WTC11 (cell line): ENCODE data around the gene NHERF2. TPM values are rescaled to one million over a fixed set of nuclear protein-coding genes. Genes with fewer than 3 reads are reported as not detected.

Experiments
- ATAC-seq: fragments of 200-7000 bp; cut with Tn5 transposase; 2 replicates; pipeline ENCODE4 v1.10.0; 2021; ENCODE audit warnings: mild to moderate bottlenecking, moderate library complexity
- CTCF ChIA-PET: fragments of 300-600 bp; sonication (Branson Sonifier 250); formaldehyde crosslinking; loops from one replicate; lab custom pipeline; 2021; ENCODE audit warnings: antibody characterized with exemption; lab: Charles Lee
- POLR2A ChIA-PET: fragments of 350-600 bp; sonication (Branson Sonifier 250); formaldehyde crosslinking; loops from one replicate; lab custom pipeline; 2021; ENCODE audit warnings: antibody characterized with exemption; lab: Charles Lee
- DNase-seq: peaks from one replicate; pipeline ENCODE4 v3.0.0; 2021; ENCODE audit warnings: low spot score
- H3K27ac Mint-ChIP-seq: 2 replicates; pipeline ENCODE4 v1.8.0; 2021; ENCODE audit warnings: mixed read lengths
- H3K27me3 Mint-ChIP-seq: 2 replicates; pipeline ENCODE4 v1.8.0; 2021; ENCODE audit warnings: low read depth, mild to moderate bottlenecking, moderate library complexity, mixed read lengths
- H3K36me3 Mint-ChIP-seq: 2 replicates; pipeline ENCODE4 v1.8.0; 2021; ENCODE audit warnings: mixed read lengths
- H3K4me1 Mint-ChIP-seq: 2 replicates; pipeline ENCODE4 v1.8.0; 2022; ENCODE audit warnings: mixed read lengths
- H3K4me3 Mint-ChIP-seq: 2 replicates; pipeline ENCODE4 v1.8.0; 2021; ENCODE audit warnings: mild to moderate bottlenecking, moderate library complexity, mixed read lengths
- H3K9me3 Mint-ChIP-seq: 2 replicates; pipeline ENCODE4 v1.8.0; 2021; ENCODE audit warnings: mixed read lengths
- CBFB ChIP-seq: sonication (generic); formaldehyde crosslinking; IDR thresholded peaks from 2 replicates; pipeline ENCODE4 v1.8.1; 2022; ENCODE audit warnings: mild to moderate bottlenecking, low read depth, missing genetic modification reagents
- ELF4 ChIP-seq: sonication (generic); formaldehyde crosslinking; IDR thresholded peaks from 2 replicates; pipeline ENCODE4 v1.8.1; 2022; ENCODE audit warnings: low read depth, mild to moderate bottlenecking, moderate library complexity, missing genetic modification reagents
- GRHL2 ChIP-seq: fragments of 250-450 bp; sonication (Bioruptor Pico); IDR thresholded peaks from 2 replicates; pipeline ENCODE4 v1.8.0; 2022; ENCODE audit warnings: mild to moderate bottlenecking, moderate library complexity; ENCODE audit not compliant: insufficient replicate concordance, severe bottlenecking
- IRF2 ChIP-seq: sonication (generic); formaldehyde crosslinking; IDR thresholded peaks from 2 replicates; pipeline ENCODE4 v1.8.0; 2022; ENCODE audit warnings: low read depth, missing genetic modification reagents, borderline replicate concordance
- KAT7 ChIP-seq: sonication (generic); formaldehyde crosslinking; IDR thresholded peaks from 2 replicates; pipeline ENCODE4 v1.8.1; 2023; ENCODE audit warnings: missing genetic modification reagents, mild to moderate bottlenecking, borderline replicate concordance
- MYBL2 ChIP-seq: sonication (generic); formaldehyde crosslinking; IDR thresholded peaks from 2 replicates; pipeline ENCODE4 v1.8.1; 2023; ENCODE audit warnings: mild to moderate bottlenecking, moderate library complexity, missing genetic modification reagents
- PRRX2 ChIP-seq: fragments of 250-450 bp; sonication (Bioruptor Pico); IDR thresholded peaks from 2 replicates; pipeline ENCODE4 v1.8.0; 2021; ENCODE audit warnings: mild to moderate bottlenecking
- RORB ChIP-seq: fragments of 250-450 bp; sonication (Bioruptor Pico); IDR thresholded peaks from 2 replicates; pipeline ENCODE4 v1.9.0; 2021; ENCODE audit warnings: mild to moderate bottlenecking
- SP1 ChIP-seq: sonication (generic); formaldehyde crosslinking; conservative IDR thresholded peaks from 2 replicates; pipeline ENCODE4 v1.8.1; 2022; ENCODE audit warnings: missing genetic modification reagents
- TP53 ChIP-seq: sonication (generic); formaldehyde crosslinking; IDR thresholded peaks from 2 replicates; pipeline ENCODE4 v1.8.1; 2023; ENCODE audit warnings: mild to moderate bottlenecking, missing genetic modification reagents
- ZNF138 ChIP-seq: sonication (generic); formaldehyde crosslinking; conservative IDR thresholded peaks from 2 replicates; pipeline ENCODE4 v1.8.1; 2022; ENCODE audit warnings: mild to moderate bottlenecking, moderate library complexity, missing genetic modification reagents
- ZNF232 ChIP-seq: sonication (generic); formaldehyde crosslinking; IDR thresholded peaks from 2 replicates; pipeline ENCODE4 v1.8.0; 2022; ENCODE audit warnings: mild to moderate bottlenecking, missing genetic modification reagents
- total RNA-seq: library from RNA; stranded (reverse); gene quantifications from 3 replicates; pipeline ENCODE4 v1.2.3, GENCODE V29; 2021
- TF ChIP-seq, protein P1 (sequence below): sonication (generic); formaldehyde crosslinking; IDR thresholded peaks from 2 replicates; pipeline ENCODE4 v1.8.1; 2022; ENCODE audit warnings: low read depth, mild to moderate bottlenecking, moderate library complexity, missing genetic modification reagents, borderline replicate concordance
- TF ChIP-seq, protein P2 (sequence below): sonication (generic); formaldehyde crosslinking; IDR thresholded peaks from 2 replicates; pipeline ENCODE4 v1.8.0; 2022; ENCODE audit warnings: mild to moderate bottlenecking, missing genetic modification reagents
- TF ChIP-seq, protein P3 (sequence below): sonication (generic); formaldehyde crosslinking; IDR thresholded peaks from 2 replicates; pipeline ENCODE4 v1.8.1; 2023; ENCODE audit warnings: mild to moderate bottlenecking, missing genetic modification reagents, borderline replicate concordance
- TF ChIP-seq, protein P4 (sequence below): sonication (generic); formaldehyde crosslinking; IDR thresholded peaks from 2 replicates; pipeline ENCODE4 v1.8.1; 2022; ENCODE audit warnings: low read depth, missing genetic modification reagents, borderline replicate concordance
- TF ChIP-seq, protein P5 (sequence below): sonication (generic); formaldehyde crosslinking; IDR thresholded peaks from 2 replicates; pipeline ENCODE4 v1.8.0; 2023; ENCODE audit warnings: missing genetic modification reagents
- TF ChIP-seq, protein P6 (sequence below): sonication (generic); formaldehyde crosslinking; conservative IDR thresholded peaks from 2 replicates; pipeline ENCODE4 v1.8.1; 2023; ENCODE audit warnings: mild to moderate bottlenecking, low read depth, missing genetic modification reagents, moderate library complexity
- TF ChIP-seq, protein P7 (sequence below): fragments of 250-450 bp; sonication (Bioruptor Pico); conservative IDR thresholded peaks from 2 replicates; pipeline ENCODE4 v1.9.0; 2021; ENCODE audit warnings: mild to moderate bottlenecking
- TF ChIP-seq, protein P8 (sequence below): sonication (generic); formaldehyde crosslinking; IDR thresholded peaks from 2 replicates; pipeline ENCODE4 v1.8.1; 2023; ENCODE audit warnings: mild to moderate bottlenecking, missing genetic modification reagents, moderate library complexity

Gene NHERF2
- total RNA-seq, 1 experiment from 2014 or later: 31.1 TPM

DNA sequence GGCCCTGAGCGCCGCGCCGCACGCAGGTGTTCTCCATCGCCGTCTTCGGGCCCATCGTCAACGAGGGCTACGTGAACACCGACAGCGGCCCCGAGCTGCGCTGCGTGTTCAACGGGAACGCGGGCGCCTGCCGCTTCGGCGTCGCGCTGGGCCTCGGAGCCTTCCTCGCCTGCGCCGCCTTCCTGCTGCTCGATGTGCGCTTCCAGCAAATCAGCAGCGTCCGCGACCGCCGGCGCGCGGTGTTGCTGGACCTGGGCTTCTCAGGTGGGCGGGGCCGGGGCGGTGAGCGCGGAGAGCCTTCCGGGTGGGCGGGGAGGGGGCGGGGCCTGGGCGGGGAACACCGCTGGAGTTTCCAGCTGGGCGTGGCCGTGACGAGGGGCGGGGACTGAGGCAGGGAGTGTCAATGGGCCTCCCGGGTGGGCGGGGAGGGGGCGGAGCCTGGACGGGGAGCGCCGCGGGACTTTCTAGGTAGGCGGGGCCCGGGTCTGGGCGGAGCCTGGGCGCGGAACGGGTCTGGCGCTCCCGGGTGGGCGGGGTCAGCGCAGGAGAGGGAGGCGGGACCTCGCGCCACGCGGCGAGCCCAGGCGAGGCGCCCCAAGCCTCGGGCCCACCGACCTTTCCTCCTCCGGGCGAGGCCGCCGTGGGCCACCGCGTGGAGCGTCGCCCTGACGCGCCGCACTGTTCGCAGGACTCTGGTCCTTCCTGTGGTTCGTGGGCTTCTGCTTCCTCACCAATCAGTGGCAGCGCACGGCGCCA is 34.6 kb upstream of the NHERF2 start:
- POLR2A ChIA-PET: interaction anchor here (0.7 to 1.7 kb wide), 5 partner anchors 13 to 163 kb away, joined by 3 to 13 read pairs (median 4); partner anchors contain the start of genes RPS2, TBL3 and TRAF7
- peaks cover under 1% of the 10 kb centered on the region; the same call in 1 of the 2 replicates for H3K36me3 Mint-ChIP-seq
- DNase-seq (peak; percentile 99), ATAC-seq (peak; percentile 72)
- H3K4me3 Mint-ChIP-seq: peak overlapping the region; percentile 76
- CTCF ChIA-PET: interaction anchor here (0.5 to 6.4 kb wide), 19 partner anchors 8 to 1209 kb away, joined by 3 to 59 read pairs (median 5); partner anchors contain the start of genes GFER, NTHL1 and TSC2
- H3K9me3 Mint-ChIP-seq: no peaks in the 10 kb centered on the region
- H3K27me3 Mint-ChIP-seq: peaks cover 24% of the 10 kb centered on the region
- H3K4me1 Mint-ChIP-seq: peaks cover 17% of the 10 kb centered on the region
- no peak overlapping the region for H3K27ac Mint-ChIP-seq
- TF ChIP-seq IRF2 (0 out of 2 replicates have a peak, but pooled peaks have one; percentile 57), TP53 (CRISPR knock-in tag) (peak; percentile 91), ZNF232 (CRISPR knock-in tag) (peak; percentile 77; the same call in 1 of the 2 replicates), KAT7 (CRISPR knock-in tag) (peak; percentile 75; the same call in 1 of the 2 replicates), ZNF138 (CRISPR knock-in tag) (no peak), ELF4 (CRISPR knock-in tag) (peak; percentile 89; the same call in 1 of the 2 replicates), SP1 (peak; percentile 83), GRHL2 (no peak), CBFB (CRISPR knock-in tag) (no peak), RORB (no peak), PRRX2 (CRISPR knock-in tag) (no peak), MYBL2 (CRISPR knock-in tag) (peak; percentile 94)
- TF ChIP-seq, protein P1, sequence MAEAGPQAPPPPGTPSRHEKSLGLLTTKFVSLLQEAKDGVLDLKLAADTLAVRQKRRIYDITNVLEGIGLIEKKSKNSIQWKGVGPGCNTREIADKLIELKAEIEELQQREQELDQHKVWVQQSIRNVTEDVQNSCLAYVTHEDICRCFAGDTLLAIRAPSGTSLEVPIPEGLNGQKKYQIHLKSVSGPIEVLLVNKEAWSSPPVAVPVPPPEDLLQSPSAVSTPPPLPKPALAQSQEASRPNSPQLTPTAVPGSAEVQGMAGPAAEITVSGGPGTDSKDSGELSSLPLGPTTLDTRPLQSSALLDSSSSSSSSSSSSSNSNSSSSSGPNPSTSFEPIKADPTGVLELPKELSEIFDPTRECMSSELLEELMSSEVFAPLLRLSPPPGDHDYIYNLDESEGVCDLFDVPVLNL (CRISPR knock-in tag): peak; percentile 85; the same call in 1 of the 2 replicates
- TF ChIP-seq, protein P2, sequence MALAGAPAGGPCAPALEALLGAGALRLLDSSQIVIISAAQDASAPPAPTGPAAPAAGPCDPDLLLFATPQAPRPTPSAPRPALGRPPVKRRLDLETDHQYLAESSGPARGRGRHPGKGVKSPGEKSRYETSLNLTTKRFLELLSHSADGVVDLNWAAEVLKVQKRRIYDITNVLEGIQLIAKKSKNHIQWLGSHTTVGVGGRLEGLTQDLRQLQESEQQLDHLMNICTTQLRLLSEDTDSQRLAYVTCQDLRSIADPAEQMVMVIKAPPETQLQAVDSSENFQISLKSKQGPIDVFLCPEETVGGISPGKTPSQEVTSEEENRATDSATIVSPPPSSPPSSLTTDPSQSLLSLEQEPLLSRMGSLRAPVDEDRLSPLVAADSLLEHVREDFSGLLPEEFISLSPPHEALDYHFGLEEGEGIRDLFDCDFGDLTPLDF (CRISPR knock-in tag): peak; percentile 91
- TF ChIP-seq, protein P3, sequence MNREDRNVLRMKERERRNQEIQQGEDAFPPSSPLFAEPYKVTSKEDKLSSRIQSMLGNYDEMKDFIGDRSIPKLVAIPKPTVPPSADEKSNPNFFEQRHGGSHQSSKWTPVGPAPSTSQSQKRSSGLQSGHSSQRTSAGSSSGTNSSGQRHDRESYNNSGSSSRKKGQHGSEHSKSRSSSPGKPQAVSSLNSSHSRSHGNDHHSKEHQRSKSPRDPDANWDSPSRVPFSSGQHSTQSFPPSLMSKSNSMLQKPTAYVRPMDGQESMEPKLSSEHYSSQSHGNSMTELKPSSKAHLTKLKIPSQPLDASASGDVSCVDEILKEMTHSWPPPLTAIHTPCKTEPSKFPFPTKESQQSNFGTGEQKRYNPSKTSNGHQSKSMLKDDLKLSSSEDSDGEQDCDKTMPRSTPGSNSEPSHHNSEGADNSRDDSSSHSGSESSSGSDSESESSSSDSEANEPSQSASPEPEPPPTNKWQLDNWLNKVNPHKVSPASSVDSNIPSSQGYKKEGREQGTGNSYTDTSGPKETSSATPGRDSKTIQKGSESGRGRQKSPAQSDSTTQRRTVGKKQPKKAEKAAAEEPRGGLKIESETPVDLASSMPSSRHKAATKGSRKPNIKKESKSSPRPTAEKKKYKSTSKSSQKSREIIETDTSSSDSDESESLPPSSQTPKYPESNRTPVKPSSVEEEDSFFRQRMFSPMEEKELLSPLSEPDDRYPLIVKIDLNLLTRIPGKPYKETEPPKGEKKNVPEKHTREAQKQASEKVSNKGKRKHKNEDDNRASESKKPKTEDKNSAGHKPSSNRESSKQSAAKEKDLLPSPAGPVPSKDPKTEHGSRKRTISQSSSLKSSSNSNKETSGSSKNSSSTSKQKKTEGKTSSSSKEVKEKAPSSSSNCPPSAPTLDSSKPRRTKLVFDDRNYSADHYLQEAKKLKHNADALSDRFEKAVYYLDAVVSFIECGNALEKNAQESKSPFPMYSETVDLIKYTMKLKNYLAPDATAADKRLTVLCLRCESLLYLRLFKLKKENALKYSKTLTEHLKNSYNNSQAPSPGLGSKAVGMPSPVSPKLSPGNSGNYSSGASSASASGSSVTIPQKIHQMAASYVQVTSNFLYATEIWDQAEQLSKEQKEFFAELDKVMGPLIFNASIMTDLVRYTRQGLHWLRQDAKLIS: 0 out of 2 replicates have a peak, but pooled peaks have one; percentile 51
- TF ChIP-seq, protein P4, sequence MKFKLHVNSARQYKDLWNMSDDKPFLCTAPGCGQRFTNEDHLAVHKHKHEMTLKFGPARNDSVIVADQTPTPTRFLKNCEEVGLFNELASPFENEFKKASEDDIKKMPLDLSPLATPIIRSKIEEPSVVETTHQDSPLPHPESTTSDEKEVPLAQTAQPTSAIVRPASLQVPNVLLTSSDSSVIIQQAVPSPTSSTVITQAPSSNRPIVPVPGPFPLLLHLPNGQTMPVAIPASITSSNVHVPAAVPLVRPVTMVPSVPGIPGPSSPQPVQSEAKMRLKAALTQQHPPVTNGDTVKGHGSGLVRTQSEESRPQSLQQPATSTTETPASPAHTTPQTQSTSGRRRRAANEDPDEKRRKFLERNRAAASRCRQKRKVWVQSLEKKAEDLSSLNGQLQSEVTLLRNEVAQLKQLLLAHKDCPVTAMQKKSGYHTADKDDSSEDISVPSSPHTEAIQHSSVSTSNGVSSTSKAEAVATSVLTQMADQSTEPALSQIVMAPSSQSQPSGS (CRISPR knock-in tag): peak; percentile 92; the same call in 1 of the 2 replicates
- TF ChIP-seq, protein P5, sequence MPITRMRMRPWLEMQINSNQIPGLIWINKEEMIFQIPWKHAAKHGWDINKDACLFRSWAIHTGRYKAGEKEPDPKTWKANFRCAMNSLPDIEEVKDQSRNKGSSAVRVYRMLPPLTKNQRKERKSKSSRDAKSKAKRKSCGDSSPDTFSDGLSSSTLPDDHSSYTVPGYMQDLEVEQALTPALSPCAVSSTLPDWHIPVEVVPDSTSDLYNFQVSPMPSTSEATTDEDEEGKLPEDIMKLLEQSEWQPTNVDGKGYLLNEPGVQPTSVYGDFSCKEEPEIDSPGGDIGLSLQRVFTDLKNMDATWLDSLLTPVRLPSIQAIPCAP: peak; percentile 88; the same call in 1 of the 2 replicates
- TF ChIP-seq, protein P6, sequence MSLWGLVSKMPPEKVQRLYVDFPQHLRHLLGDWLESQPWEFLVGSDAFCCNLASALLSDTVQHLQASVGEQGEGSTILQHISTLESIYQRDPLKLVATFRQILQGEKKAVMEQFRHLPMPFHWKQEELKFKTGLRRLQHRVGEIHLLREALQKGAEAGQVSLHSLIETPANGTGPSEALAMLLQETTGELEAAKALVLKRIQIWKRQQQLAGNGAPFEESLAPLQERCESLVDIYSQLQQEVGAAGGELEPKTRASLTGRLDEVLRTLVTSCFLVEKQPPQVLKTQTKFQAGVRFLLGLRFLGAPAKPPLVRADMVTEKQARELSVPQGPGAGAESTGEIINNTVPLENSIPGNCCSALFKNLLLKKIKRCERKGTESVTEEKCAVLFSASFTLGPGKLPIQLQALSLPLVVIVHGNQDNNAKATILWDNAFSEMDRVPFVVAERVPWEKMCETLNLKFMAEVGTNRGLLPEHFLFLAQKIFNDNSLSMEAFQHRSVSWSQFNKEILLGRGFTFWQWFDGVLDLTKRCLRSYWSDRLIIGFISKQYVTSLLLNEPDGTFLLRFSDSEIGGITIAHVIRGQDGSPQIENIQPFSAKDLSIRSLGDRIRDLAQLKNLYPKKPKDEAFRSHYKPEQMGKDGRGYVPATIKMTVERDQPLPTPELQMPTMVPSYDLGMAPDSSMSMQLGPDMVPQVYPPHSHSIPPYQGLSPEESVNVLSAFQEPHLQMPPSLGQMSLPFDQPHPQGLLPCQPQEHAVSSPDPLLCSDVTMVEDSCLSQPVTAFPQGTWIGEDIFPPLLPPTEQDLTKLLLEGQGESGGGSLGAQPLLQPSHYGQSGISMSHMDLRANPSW: no peak
- TF ChIP-seq, protein P7, sequence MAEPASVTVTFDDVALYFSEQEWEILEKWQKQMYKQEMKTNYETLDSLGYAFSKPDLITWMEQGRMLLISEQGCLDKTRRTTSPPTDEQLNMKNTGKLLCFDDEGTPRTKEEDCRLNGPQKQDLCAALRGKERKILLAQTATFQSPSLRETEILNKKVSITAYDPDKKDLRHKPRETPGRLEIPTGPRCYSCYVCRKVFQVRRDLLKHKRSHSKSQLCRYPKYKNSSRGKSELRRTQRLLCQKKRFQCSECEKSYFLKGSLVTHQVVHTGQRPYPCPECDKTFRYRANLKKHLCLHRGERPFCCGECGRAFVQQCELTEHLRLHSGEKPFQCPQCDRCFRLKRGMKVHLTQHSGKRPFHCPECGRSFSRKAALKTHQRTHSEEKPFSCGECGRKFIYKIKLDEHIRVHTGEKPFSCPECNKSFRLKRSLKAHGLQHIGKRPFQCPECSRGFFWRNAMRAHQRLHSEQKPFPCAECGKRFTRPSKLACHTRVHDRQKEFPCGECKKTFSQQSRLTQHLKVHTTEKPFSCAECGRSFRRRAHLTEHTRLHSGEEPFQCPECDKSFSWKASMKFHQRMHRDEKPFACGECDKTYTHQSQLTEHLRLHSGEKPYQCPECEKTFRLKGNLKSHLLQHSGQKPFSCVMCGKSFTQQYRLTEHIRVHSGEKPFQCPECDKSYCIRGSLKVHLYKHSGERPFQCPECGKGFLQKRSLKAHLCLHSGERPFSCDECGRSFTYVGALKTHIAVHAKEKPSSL (CRISPR knock-in tag): no peak
- TF ChIP-seq, protein P8, sequence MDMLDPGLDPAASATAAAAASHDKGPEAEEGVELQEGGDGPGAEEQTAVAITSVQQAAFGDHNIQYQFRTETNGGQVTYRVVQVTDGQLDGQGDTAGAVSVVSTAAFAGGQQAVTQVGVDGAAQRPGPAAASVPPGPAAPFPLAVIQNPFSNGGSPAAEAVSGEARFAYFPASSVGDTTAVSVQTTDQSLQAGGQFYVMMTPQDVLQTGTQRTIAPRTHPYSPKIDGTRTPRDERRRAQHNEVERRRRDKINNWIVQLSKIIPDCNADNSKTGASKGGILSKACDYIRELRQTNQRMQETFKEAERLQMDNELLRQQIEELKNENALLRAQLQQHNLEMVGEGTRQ (CRISPR knock-in tag): no peak
